ENCODE measurements around the gene RPS3.
"Not testable (repeated sequence)": the region's sequence is repeated elsewhere in the genome, so short reads cannot be mapped to it uniquely, and the experiment has no call there.

Gene RPS3

DNA sequence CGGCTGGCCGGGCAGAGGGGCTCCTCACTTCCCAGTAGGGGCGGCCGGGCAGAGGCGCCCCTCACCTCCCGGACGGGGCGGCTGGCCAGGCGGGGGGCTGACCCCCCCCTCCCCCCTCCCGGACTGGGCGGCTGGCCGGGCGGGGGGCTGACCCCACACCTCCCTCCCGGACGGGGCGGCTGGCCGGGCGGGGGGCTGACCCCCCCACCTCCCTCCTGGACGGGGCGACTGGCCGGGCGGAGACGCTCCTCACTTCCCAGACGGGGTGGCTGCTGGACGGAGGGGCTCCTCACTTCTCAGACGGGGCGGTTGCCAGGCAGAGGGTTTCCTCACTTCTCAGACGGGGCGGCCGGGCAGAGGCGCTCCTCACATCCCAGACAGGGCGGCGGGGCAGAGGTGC is 10.7 kb downstream of the RPS3 start:
- DNase-seq (ENCODE audit: extremely low spot score, insufficient read length, low read depth); FAIRE-seq: not testable (repeated sequence)

DNA sequence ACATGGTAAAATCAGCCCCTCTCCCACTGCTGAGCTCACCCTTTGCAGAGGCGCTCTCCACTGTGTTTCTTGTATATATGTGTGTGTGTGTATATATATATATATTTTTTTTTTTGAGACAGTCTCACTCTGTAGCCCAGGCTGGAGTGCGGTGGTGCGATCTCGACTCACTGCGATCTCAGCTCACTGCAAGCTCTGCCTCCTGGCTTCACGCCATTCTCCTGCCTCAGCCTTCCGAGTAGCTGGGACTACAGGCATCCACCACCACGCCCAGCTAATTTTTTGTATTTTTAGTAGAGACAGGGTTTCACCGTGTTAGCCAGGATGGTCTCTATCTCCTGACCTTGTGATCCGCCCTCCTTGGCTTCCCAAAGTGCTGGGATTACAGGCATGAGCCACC is 13.8 kb downstream of the RPS3 start:
- FAIRE-seq; DNase-seq (ENCODE audit: extremely low spot score, insufficient read length, low read depth): not testable (repeated sequence)

DNA sequence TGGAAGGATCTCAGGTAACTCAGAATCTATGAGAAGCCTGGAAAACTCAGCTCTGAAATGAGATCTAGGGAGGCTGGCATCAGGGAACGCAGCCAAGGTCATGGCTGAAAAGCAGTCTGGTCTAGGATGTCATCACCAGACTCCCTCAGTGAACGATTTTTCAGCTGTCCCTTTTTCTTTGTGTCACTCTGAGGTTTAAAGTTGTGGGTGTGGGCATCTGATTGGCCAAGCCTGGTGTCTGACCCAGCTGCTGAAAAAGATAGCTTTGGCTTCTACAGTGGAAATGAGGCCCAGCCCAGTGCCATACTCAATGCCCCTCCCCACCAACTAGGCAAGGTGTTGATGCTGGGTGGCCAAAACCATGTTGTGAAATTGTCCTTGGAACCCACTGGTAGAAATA is 14.5 kb downstream of the RPS3 start:
- FAIRE-seq: no peak

DNA sequence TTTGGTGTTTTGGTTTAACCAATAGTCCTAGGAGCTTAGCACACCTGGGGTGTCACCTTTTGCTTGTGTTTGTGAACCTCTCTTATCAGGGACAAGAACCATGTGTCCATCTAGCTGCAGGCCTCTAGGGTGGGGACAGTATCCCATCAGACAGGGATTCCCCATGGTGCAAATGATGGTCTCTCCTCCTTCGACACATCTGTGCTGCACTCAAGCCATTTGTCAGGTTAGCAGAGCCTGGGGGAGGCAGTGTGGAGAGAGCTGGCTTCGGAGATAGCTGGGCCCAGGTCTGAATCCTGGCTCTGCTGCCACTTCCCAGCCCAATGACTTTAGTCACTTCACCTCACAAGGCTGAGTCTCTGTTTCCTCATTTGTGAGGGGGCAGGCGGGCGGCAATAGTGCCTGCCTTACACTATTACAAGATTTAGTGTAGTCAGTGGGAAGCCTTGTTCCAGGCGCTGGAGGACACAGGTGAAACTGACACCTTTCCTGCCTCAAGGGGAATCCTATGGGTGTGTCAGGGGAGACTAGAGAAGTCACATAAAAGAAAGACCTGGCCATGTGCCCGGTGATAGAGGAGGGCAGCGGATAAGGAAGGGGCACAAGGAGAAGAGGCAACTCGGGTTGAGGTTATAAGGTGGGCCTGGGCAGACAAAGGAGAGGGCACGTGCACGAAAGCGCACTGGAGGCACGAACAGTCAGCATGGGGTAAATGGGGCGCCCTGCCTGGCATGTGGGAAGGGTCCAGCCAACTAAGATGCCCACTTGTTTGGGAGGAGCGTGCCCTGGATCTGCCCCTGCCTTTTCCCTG is 21.1 kb downstream of the RPS3 start:
- FAIRE-seq: no peak
- DNase-seq (ENCODE audit: extremely low spot score, insufficient read length, low read depth): no peak

More for the DNA sequence above, 14.5 kb downstream of the RPS3 start:
- no peak for DNase-seq (ENCODE audit: extremely low spot score, insufficient read length, low read depth)

- DNase-seq (ENCODE audit: extremely low spot score, insufficient read length, low read depth) (no peak), FAIRE-seq (no peak)
Measured at GRCh38 chr11:75421035-75421602, 21.8 kb downstream of the RPS3 start.

DNA sequence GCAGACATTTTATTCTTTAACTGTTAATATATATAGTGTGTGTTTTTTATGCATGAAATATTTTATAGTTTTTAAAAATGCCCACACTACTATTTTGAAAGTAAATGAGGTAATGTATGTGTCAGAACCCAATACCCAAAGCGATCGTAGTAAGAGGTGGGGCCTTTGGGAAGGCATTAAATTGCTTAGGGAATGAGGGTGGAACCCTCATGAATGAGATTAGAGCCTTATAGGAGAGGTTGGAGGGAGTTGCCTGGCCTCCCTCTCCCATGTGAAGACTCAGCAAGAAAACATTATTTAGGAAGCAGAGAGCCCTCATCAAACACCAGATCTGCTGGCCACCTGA is 22.6 kb downstream of the RPS3 start:
- no peak for DNase-seq (ENCODE audit: extremely low spot score, insufficient read length, low read depth)
- FAIRE-seq: no peak

- no peak for FAIRE-seq
Measured at GRCh38 chr11:75422248-75423231, 23.2 kb downstream of the RPS3 start.

GRCh38 chr11:75423721-75424120 is 24.4 kb downstream of the RPS3 start:
- FAIRE-seq: no peak

More at GRCh38 chr11:75422248-75423231, 23.2 kb downstream of the RPS3 start:
- no peak for DNase-seq (ENCODE audit: extremely low spot score, insufficient read length, low read depth)

GRCh38 chr11:75424396-75424795 is 25.1 kb downstream of the RPS3 start:
- no peak for FAIRE-seq
- DNase-seq (ENCODE audit: extremely low spot score, insufficient read length, low read depth): no peak

More at GRCh38 chr11:75423721-75424120, 24.4 kb downstream of the RPS3 start:
- no peak for DNase-seq (ENCODE audit: extremely low spot score, insufficient read length, low read depth)

DNA sequence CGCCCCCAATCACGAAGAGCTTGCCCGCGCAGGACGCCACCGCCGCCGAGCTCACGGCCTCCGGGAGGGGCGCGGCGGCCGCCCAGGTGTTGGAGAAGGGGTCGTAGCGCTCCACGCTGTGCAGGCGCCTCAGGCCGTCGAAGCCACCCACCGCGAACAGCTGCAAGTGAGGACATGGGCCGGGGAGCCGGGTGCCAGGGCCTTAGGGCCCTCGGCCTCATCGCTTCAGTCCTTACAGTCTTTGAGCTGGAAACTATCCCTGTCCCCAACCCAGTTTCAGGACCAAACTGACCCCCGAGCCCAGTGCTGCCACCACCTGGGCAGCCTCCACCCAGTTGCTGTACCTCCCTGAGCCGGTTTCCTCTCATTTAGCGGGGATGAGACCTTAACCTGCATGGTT is 26.1 kb downstream of the RPS3 start:
- FAIRE-seq (no peak), DNase-seq (ENCODE audit: extremely low spot score, insufficient read length, low read depth) (no peak)

DNA sequence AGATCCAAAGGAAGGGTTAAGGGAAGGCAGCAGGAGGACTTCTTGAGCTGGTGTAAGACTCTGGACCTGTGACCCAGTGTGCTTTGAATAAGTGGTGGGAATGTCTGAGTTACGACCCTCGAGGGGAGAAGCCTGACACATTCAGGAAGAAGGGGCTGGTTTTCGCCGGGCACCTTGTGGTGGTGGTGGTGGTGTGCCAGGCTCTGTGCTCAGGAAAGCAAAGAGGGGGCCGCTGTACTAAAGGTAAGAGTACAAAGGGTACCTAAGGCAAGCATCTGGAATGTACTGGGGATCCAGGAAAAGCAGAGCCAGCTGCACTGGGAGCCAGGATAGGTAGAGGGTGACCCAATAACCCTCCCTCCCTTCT is 27.4 kb downstream of the RPS3 start:
- no peak for DNase-seq (ENCODE audit: extremely low spot score, insufficient read length, low read depth)
- FAIRE-seq: no peak

GRCh38 chr11:75427181-75427580 is 27.9 kb downstream of the RPS3 start:
- no peak for FAIRE-seq

DNA sequence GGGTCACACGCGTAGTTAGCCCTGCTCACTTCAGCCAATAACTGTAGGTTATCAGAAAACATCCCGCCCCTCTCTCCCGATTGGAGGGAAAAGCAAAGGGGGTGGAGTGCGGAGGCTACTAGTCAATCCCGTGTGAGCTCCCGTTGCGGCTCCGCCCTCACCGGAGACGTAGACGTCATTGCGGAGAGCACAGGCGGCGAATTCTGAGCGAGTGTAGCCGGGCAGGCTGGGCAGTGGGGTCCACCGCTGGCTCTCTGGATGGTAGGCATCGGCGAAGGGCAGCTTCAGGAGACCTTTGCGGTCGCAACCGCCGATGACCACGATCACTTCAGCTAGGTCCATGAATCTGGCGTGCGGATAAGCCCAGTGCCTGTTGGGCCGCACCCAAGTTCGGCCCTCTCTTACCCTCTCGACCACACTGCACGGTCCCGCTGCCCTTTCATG is 29.0 kb downstream of the RPS3 start:
- FAIRE-seq (peak; percentile 67), DNase-seq (ENCODE audit: extremely low spot score, insufficient read length, low read depth) (peak; percentile 79)

More at GRCh38 chr11:75427181-75427580, 27.9 kb downstream of the RPS3 start:
- no peak for DNase-seq (ENCODE audit: extremely low spot score, insufficient read length, low read depth)

- DNase-seq (ENCODE audit: extremely low spot score, insufficient read length, low read depth) (no peak), FAIRE-seq (no peak)
Measured at GRCh38 chr11:75428989-75429640, 29.8 kb downstream of the RPS3 start.

DNA sequence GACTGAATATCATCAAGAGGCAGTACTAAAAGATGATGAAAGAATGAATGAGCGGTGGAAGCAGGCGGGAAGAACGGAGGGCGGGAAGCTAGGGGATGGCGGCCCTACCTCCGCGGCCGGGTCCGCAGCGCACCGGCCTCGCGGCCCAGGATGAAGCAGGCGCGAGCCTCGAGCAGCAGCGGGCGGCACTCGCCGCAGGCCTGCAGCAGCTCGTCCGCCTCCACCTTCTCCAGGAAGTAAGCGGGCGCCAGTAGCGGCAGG is 30.3 kb downstream of the RPS3 start:
- FAIRE-seq (no peak), DNase-seq (ENCODE audit: extremely low spot score, insufficient read length, low read depth) (no peak)

GRCh38 chr11:75429902-75430713 is 30.8 kb downstream of the RPS3 start:
- FAIRE-seq: peak; percentile 53
- DNase-seq (ENCODE audit: extremely low spot score, insufficient read length, low read depth): peak; percentile 50

- DNase-seq (ENCODE audit: extremely low spot score, insufficient read length, low read depth): no peak
- no peak for FAIRE-seq
Measured at GRCh38 chr11:75430714-75431532, 31.6 kb downstream of the RPS3 start.

Data from GM18507 (cell line).